H1 (cell line): Measurements from ENCODE around the gene GNAO1. TPM values are rescaled to one million over a fixed set of nuclear protein-coding genes. Genes with fewer than 3 reads are reported as not detected.
A peak's percentile ranks its signal among the peaks of the same experiment; 100 is the strongest.

Source experiments
- CTCF ChIA-PET: fragments of 300-600 bp; sonication (Branson Sonifier 250); formaldehyde crosslinking; loops from one replicate; lab custom pipeline; 2021; ENCODE audit not compliant: partially characterized antibody; lab: Charles Lee
- POLR2A ChIA-PET: fragments of 300-600 bp; sonication (Branson Sonifier 250); formaldehyde crosslinking; loops from one replicate; lab custom pipeline; 2021; ENCODE audit warnings: inconsistent platforms; ENCODE audit not compliant: partially characterized antibody; lab: Charles Lee
- DNase-seq, 2 experiments: peaks; one replicate each; pipeline versions ENCODE4 v3.0.0 to v3.0.0-alpha.2; 2010 to 2022; ENCODE audit warnings: low spot score in 2 of 2, low read depth in 1 of 2, mixed read lengths in 1 of 2
- FAIRE-seq: peaks from 2 replicates; lab custom pipeline; 2011; peaks lifted over from hg19 to GRCh38; lab: Jason Lieb, UNC
- H2AFZ ChIP-seq: 2 replicates; pipeline ENCODE4 v1.8.1; 2012; ENCODE audit warnings: low read length, inconsistent platforms
- H2AK5ac ChIP-seq: 2 replicates; pipeline ENCODE4 v1.6.1; 2013; ENCODE audit warnings: low read depth, low read length
- H2BK120ac ChIP-seq: replicated peaks from 2 replicates; pipeline ENCODE3; 2013; ENCODE audit warnings: low read depth, low read length, inconsistent platforms
- H2BK12ac ChIP-seq: 2 replicates; pipeline ENCODE4 v1.6.1; 2013; ENCODE audit warnings: low read depth, low read length
- H2BK15ac ChIP-seq: 2 replicates; pipeline ENCODE4 v1.6.1; 2013; ENCODE audit warnings: low read length
- H2BK20ac ChIP-seq: 2 replicates; pipeline ENCODE4 v1.6.1; 2013; ENCODE audit warnings: low read length
- H2BK5ac ChIP-seq: 2 replicates; pipeline ENCODE4 v1.6.1; 2013; ENCODE audit warnings: low read depth, low read length
- H3K14ac ChIP-seq: 2 replicates; pipeline ENCODE4 v1.6.1; 2013; ENCODE audit warnings: inconsistent platforms; ENCODE audit not compliant: insufficient read length
- H3K18ac ChIP-seq: 2 replicates; pipeline ENCODE4 v1.6.1; 2013; ENCODE audit warnings: low read length; ENCODE audit errors: extremely low read depth
- H3K23ac ChIP-seq: 2 replicates; pipeline ENCODE4 v1.6.1; 2013; ENCODE audit warnings: inconsistent platforms; ENCODE audit not compliant: insufficient read length
- H3K23me2 ChIP-seq: 2 replicates; pipeline ENCODE4 v1.6.1; 2013; ENCODE audit warnings: low read depth, low read length
- H3K27ac ChIP-seq: 2 replicates; pipeline ENCODE4 v1.6.1; 2011; ENCODE audit warnings: low read depth, low read length, inconsistent platforms
- H3K27me3 ChIP-seq, 4 experiments: replicated peaks in 1 of 4; 1 replicate in 1 of 4; 2 replicates in 3 of 4; pipeline versions ENCODE4 v1.6.1 to v1.8.1; 2011 to 2013; ENCODE audit warnings: low read length in 3 of 4, mild to moderate bottlenecking in 3 of 4, inconsistent platforms in 2 of 4, mixed read lengths in 2 of 4, moderate library complexity in 1 of 4; ENCODE audit not compliant: control insufficient read depth in 3 of 4, insufficient read depth in 3 of 4; ENCODE audit errors: extremely low read depth in 1 of 4
- H3K36me3 ChIP-seq, 4 experiments: 2 replicates each; pipeline versions ENCODE4 v1.6.1 to v1.8.1; 2011 to 2013; ENCODE audit warnings: mild to moderate bottlenecking in 4 of 4, low read length in 3 of 4, moderate library complexity in 2 of 4, control low read depth in 1 of 4, inconsistent platforms in 1 of 4; ENCODE audit not compliant: insufficient read depth in 4 of 4, control insufficient read depth in 2 of 4
- H3K4ac ChIP-seq: replicated peaks from 2 replicates; pipeline ENCODE3; 2013; ENCODE audit warnings: low read length, low read depth, mixed read lengths, inconsistent platforms; ENCODE audit not compliant: insufficient read length
- H3K4me1 ChIP-seq, 4 experiments: replicated peaks in 1 of 4; 1 replicate in 1 of 4; 2 replicates in 3 of 4; pipeline versions ENCODE4 v1.6.1 to v1.8.1; 2011 to 2013; ENCODE audit warnings: low read length in 3 of 4, inconsistent platforms in 2 of 4, mixed read lengths in 1 of 4; ENCODE audit not compliant: insufficient read depth in 4 of 4, control insufficient read depth in 3 of 4
- H3K4me2 ChIP-seq, 2 experiments: 2 replicates each; pipeline versions ENCODE4 v1.6.1 to v1.8.1; 2011 to 2013; ENCODE audit warnings: low read depth in 2 of 2, low read length in 2 of 2, control low read depth in 1 of 2, inconsistent platforms in 1 of 2, mild to moderate bottlenecking in 1 of 2; ENCODE audit not compliant: insufficient read depth in 1 of 2
- H3K4me3 ChIP-seq, 4 experiments: fragments of 200-600, 300-600 bp in 1 of 4; sonication (generic), shearing (Covaris generic), sonication (Bioruptor Twin) in 1 of 4; 2 replicates each; pipeline versions ENCODE4 v1.5.1 to v1.8.1; 2011 to 2016; ENCODE audit warnings: low read length in 4 of 4, low read depth in 3 of 4, control low read depth in 2 of 4, inconsistent platforms in 2 of 4, mild to moderate bottlenecking in 2 of 4, mixed read lengths in 1 of 4, moderate library complexity in 1 of 4; ENCODE audit not compliant: insufficient read depth in 2 of 4; ENCODE audit errors: extremely low read depth in 1 of 4
- H3K56ac ChIP-seq: replicated peaks from 2 replicates; pipeline ENCODE3; 2013; ENCODE audit warnings: low read depth, mild to moderate bottlenecking, mixed read lengths, low read length, inconsistent platforms; ENCODE audit not compliant: insufficient read length
- H3K79me1 ChIP-seq: 2 replicates; pipeline ENCODE4 v1.6.1; 2013; ENCODE audit warnings: low read depth, low read length, control low read depth
- H3K79me2 ChIP-seq, 2 experiments: 2 replicates each; pipeline versions ENCODE4 v1.6.1 to v1.8.1; 2012 to 2013; ENCODE audit warnings: low read length in 2 of 2, mild to moderate bottlenecking in 2 of 2, inconsistent platforms in 1 of 2; ENCODE audit not compliant: insufficient read depth in 2 of 2, control insufficient read depth in 1 of 2
- H3K9ac ChIP-seq, 4 experiments: replicated peaks in 1 of 4; 1 replicate in 1 of 4; 2 replicates in 3 of 4; pipeline versions ENCODE4 v1.6.1 to v1.8.1; 2011 to 2013; ENCODE audit warnings: low read depth in 3 of 4, low read length in 3 of 4, control low read depth in 2 of 4, mild to moderate bottlenecking in 2 of 4, moderate library complexity in 2 of 4, inconsistent platforms in 1 of 4; ENCODE audit errors: extremely low read depth in 1 of 4
- H3K9me3 ChIP-seq, 2 experiments: 2 replicates each; pipeline versions ENCODE4 v1.6.1 to v1.8.1; 2012 to 2013; ENCODE audit warnings: mild to moderate bottlenecking in 2 of 2, moderate library complexity in 2 of 2, control low read depth in 1 of 2, inconsistent platforms in 1 of 2, low read depth in 1 of 2, low read length in 1 of 2, mixed read lengths in 1 of 2; ENCODE audit not compliant: insufficient read depth in 2 of 2
- H4K20me1 ChIP-seq, 2 experiments: replicated peaks in 1 of 2; 2 replicates each; pipeline versions ENCODE3 to v1.8.1; 2011 to 2013; ENCODE audit warnings: inconsistent platforms in 2 of 2, low read length in 2 of 2, mild to moderate bottlenecking in 1 of 2; ENCODE audit not compliant: insufficient read depth in 2 of 2, control insufficient read depth in 1 of 2
- H4K5ac ChIP-seq: 2 replicates; pipeline ENCODE4 v1.6.1; 2013; ENCODE audit warnings: low read length, low read depth, mixed read lengths, inconsistent platforms; ENCODE audit not compliant: insufficient read length
- H4K8ac ChIP-seq: 2 replicates; pipeline ENCODE4 v1.8.0; 2013; ENCODE audit warnings: mild to moderate bottlenecking, moderate library complexity, low read length, inconsistent platforms; ENCODE audit not compliant: insufficient read depth; ENCODE audit errors: extremely low read depth
- H4K91ac ChIP-seq: replicated peaks from 2 replicates; pipeline ENCODE3; 2013; ENCODE audit warnings: low read length, mixed read lengths, inconsistent platforms; ENCODE audit not compliant: insufficient read length
- ASH2L ChIP-seq: fragments of 200-600, 300-600 bp; sonication (generic); IDR thresholded peaks from one replicate; pipeline ENCODE4 v1.7.1; 2017; ENCODE audit warnings: low read length
- BCL11A ChIP-seq, 2 experiments: IDR thresholded peaks; one replicate each; pipeline ENCODE4 v1.6.1; 2011; ENCODE audit warnings: low read depth in 2 of 2, low read length in 2 of 2, mild to moderate bottlenecking in 2 of 2
- CEBPB ChIP-seq: IDR thresholded peaks from 2 replicates; pipeline ENCODE4 v1.6.1; 2012; ENCODE audit warnings: low read depth, low read length
- CHD1 ChIP-seq: IDR thresholded peaks from 2 replicates; pipeline ENCODE4 v1.6.1; 2012; ENCODE audit warnings: low read depth, low read length, improper control_type of control experiment
- JUN ChIP-seq: IDR thresholded peaks from 2 replicates; pipeline ENCODE4 v1.6.1; 2011; ENCODE audit warnings: low read depth, mild to moderate bottlenecking, improper control_type of control experiment, low read length
- KDM4A ChIP-seq: IDR thresholded peaks from one replicate; pipeline ENCODE4 v1.7.1; 2012; ENCODE audit warnings: low read depth, mild to moderate bottlenecking, moderate library complexity, low read length, inconsistent platforms; ENCODE audit not compliant: severe bottlenecking
- KDM5A ChIP-seq: fragments of 200-600 bp; IDR thresholded peaks from 2 replicates; pipeline ENCODE4 v1.7.1; 2012; ENCODE audit warnings: mild to moderate bottlenecking, low read length, inconsistent platforms, mixed read lengths
- RAD21 ChIP-seq, 2 experiments: IDR thresholded peaks in 1 of 2; conservative IDR thresholded peaks in 1 of 2; 2 replicates each; pipeline ENCODE4 v1.6.1; 2011; ENCODE audit warnings: low read depth in 2 of 2, low read length in 2 of 2, improper control_type of control experiment in 1 of 2, inconsistent platforms in 1 of 2, mild to moderate bottlenecking in 1 of 2, moderate library complexity in 1 of 2
- RBBP5 ChIP-seq: IDR thresholded peaks from 2 replicates; pipeline ENCODE4 v1.7.1; 2012; ENCODE audit warnings: low read depth, mild to moderate bottlenecking, inconsistent platforms, low read length, moderate library complexity, borderline replicate concordance
- SIN3A ChIP-seq, 2 experiments: IDR thresholded peaks in 1 of 2; conservative IDR thresholded peaks in 1 of 2; 2 replicates each; pipeline ENCODE4 v1.6.1; 2011 to 2012; ENCODE audit warnings: low read length in 2 of 2, improper control_type of control experiment in 1 of 2, low read depth in 1 of 2, mild to moderate bottlenecking in 1 of 2
- YY1 ChIP-seq: IDR thresholded peaks from 2 replicates; pipeline ENCODE4 v1.6.1; 2011; ENCODE audit warnings: low read depth, mild to moderate bottlenecking, low read length
- WGBS, 2 experiments: shearing (Covaris generic) in 1 of 2; methylation state at CpG; one replicate each; pipeline versions ENCODE4 v1.1.6 to v1.1.7; 2013 to 2015; ENCODE audit warnings: low lambda C conversion rate in 2 of 2, mixed read lengths in 2 of 2, inconsistent platforms in 1 of 2, low coverage in 1 of 2, missing lambda C conversion rate in 1 of 2; ENCODE audit not compliant: insufficient replicate concordance in 2 of 2, insufficient coverage in 1 of 2, insufficient read length in 1 of 2; ENCODE audit errors: extremely low coverage in 1 of 2, missing lambda C conversion rate in 1 of 2; 5-methylcytosine and 5-hydroxymethylcytosine counted together
- polyA plus RNA-seq, 7 experiments: library from polyadenylated mRNA; depleted of rRNA in 3 of 7; stranded (reverse) in 5 of 7; unstranded in 2 of 7; fragments of >200 nt in 5 of 7; fragments of 200-250 nt in 2 of 7; gene quantifications; 1 replicate in 5 of 7; 2 replicates in 1 of 7; 4 replicates in 1 of 7; pipeline versions ENCODE4 v1.2.1 to v1.2.3, GENCODE V29; 2011 to 2013; ENCODE audit warnings: missing spikeins in 2 of 7, mixed read lengths in 2 of 7
- total RNA-seq: library from RNA; stranded (reverse); fragmentation: NEBNext Ultra II Directional; extraction: Animal tissue kit (Norgen Biotek cat#: 25700); gene quantifications from 2 replicates; pipeline ENCODE4 v1.2.1, GENCODE V29; 2021
- TF ChIP-seq, protein P1 (sequence below): IDR thresholded peaks from 2 replicates; pipeline ENCODE4 v1.6.1; 2012; ENCODE audit warnings: low read length, inconsistent platforms

The GNAO1 gene
- total and polyA plus RNA-seq, 2 of the 8 experiments (the other 6 are each of a cell fraction or from before 2014, with no cell fraction given), result 6.7 to 34.4 TPM

DNA sequence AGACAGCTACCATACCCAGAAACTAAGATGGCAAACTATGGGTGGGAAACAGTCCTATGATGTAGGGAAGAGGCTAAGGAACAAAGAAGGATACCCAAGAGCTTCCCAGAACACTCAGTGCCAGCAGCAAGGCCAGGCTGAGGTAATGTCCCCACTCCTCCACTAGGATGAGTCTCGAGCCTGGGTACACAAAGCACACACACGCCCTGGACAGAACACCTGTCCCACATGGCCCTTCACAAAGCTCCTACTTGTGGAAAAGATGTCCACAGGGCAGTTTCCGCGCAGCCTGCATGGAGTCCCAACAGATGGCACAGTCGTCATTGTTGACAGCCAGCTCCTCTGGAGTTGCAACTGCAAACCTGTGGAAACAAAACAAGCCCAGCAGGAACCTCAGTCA, 210.2 kb downstream of the GNAO1 start:
- Histone ChIP-seq H3K4ac (no peak overlapping the region), H3K14ac (no peak overlapping the region), H3K27ac (no peak overlapping the region), H3K56ac (no peak overlapping the region), H4K91ac (no peak overlapping the region), H3K79me2 (no peaks in the 10 kb centered on the region), H3K9ac (no peak overlapping the region), H2BK12ac (no peak overlapping the region), H3K4me3 (no peak overlapping the region), H4K8ac (no peak overlapping the region), H4K20me1 (peaks cover 0 to 2% of the 10 kb centered on the region in 2 experiments), H2BK120ac (no peak overlapping the region), H3K36me3 (peaks cover 0 to 12% (median 10%) of the 10 kb centered on the region in 4 experiments; a peak in 3 of 8 replicates), H2AK5ac (no peak overlapping the region), H2BK15ac (no peak overlapping the region), H2AFZ (no peak overlapping the region), H3K9me3 (no peaks in the 10 kb centered on the region), H3K79me1 (no peaks in the 10 kb centered on the region), H4K5ac (no peak overlapping the region), H3K23me2 (no peaks in the 10 kb centered on the region), H2BK5ac (no peak overlapping the region), H3K18ac (no peak overlapping the region), H3K4me1 (no peaks in the 10 kb centered on the region), H3K4me2 (no peak overlapping the region), H3K23ac (no peak overlapping the region), H2BK20ac (no peak overlapping the region), H3K27me3 (no peaks in the 10 kb centered on the region)
- CTCF ChIA-PET, result interaction anchor here (0.6 to 3.1 kb wide), 14 partner anchors 11 to 399 kb away, joined by 3 to 19 read pairs (median 3); no protein-coding TSS in a partner anchor
- POLR2A ChIA-PET, result interaction anchor here (1.4 kb wide), 2 partner anchors 13 to 49 kb away, joined by 3 to 5 read pairs; partner anchors contain the start of genes NUDT21 and OGFOD1
- FAIRE-seq, result no peak
- 89% methylated on average over 5 of the region's 5 CpGs; no CpG with 5 or more reads in 1 of the 2 experiments for WGBS, 2 experiments
- peak in 1 of 2 experiments; percentile 51 for DNase-seq
- no peak for TF ChIP-seq ASH2L
- TF ChIP-seq CHD1, result no peak
- TF ChIP-seq JUN, result no peak
- TF ChIP-seq CEBPB, result no peak
- TF ChIP-seq, protein P1, sequence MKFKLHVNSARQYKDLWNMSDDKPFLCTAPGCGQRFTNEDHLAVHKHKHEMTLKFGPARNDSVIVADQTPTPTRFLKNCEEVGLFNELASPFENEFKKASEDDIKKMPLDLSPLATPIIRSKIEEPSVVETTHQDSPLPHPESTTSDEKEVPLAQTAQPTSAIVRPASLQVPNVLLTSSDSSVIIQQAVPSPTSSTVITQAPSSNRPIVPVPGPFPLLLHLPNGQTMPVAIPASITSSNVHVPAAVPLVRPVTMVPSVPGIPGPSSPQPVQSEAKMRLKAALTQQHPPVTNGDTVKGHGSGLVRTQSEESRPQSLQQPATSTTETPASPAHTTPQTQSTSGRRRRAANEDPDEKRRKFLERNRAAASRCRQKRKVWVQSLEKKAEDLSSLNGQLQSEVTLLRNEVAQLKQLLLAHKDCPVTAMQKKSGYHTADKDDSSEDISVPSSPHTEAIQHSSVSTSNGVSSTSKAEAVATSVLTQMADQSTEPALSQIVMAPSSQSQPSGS, result no peak
- no peak for TF ChIP-seq BCL11A (IDR thresholded peaks at IDR 0.05; ENCODE audit: low read depth in 2 of 2, low read length in 2 of 2)
- no peak for TF ChIP-seq KDM5A
- peak; percentile 56 for TF ChIP-seq RAD21 (IDR thresholded peaks at IDR 0.05 in 1 of 2, conservative IDR thresholded peaks at IDR 0.05 in 1 of 2; ENCODE audit: low read depth in 2 of 2, low read length in 2 of 2)
- no peak for TF ChIP-seq RBBP5
- no peak for TF ChIP-seq SIN3A (conservative IDR thresholded peaks at IDR 0.05 in 1 of 2, IDR thresholded peaks at IDR 0.05 in 1 of 2; ENCODE audit: low read depth in 1 of 2, low read length in 2 of 2)
- TF ChIP-seq YY1, result no peak
- no peak for TF ChIP-seq KDM4A
